H1 (cell line): ENCODE results near the gene TACR2. TPM values are rescaled to one million over a fixed set of nuclear protein-coding genes. Genes with fewer than 3 reads are reported as not detected.

Experiments used
- BCL11A ChIP-seq, 2 experiments: IDR thresholded peaks; one replicate each; pipeline ENCODE4 v1.6.1; 2011; ENCODE audit warnings: low read depth in 2 of 2, low read length in 2 of 2, mild to moderate bottlenecking in 2 of 2
- CREB1 ChIP-seq: IDR thresholded peaks from 2 replicates; pipeline ENCODE4 v1.6.1; 2012; ENCODE audit warnings: inconsistent platforms
- CTBP2 ChIP-seq: IDR thresholded peaks from 2 replicates; pipeline ENCODE4 v1.7.0; 2011; ENCODE audit warnings: borderline replicate concordance, mild to moderate bottlenecking, moderate library complexity, mixed read lengths, low read length; ENCODE audit not compliant: insufficient read depth, insufficient read length
- MAFK ChIP-seq: IDR thresholded peaks from 2 replicates; pipeline ENCODE4 v1.6.1; 2012; ENCODE audit warnings: low read depth, mild to moderate bottlenecking, improper control_type of control experiment, low read length
- PHF8 ChIP-seq: fragments of 200-600 bp; sonication (generic); conservative IDR thresholded peaks from 2 replicates; pipeline ENCODE4 v1.7.1; 2012; ENCODE audit warnings: low read depth, mild to moderate bottlenecking, inconsistent platforms, low read length, moderate library complexity
- POLR2A ChIP-seq, 2 experiments: IDR thresholded peaks; 1 replicate in 1 of 2; 2 replicates in 1 of 2; pipeline ENCODE4 v1.6.1; 2011; ENCODE audit warnings: low read depth in 2 of 2, low read length in 2 of 2, mild to moderate bottlenecking in 2 of 2; ENCODE audit errors: control extremely low read depth in 1 of 2
- RFX5 ChIP-seq: IDR thresholded peaks from 2 replicates; pipeline ENCODE4 v1.6.1; 2011; ENCODE audit warnings: low read depth, low read length, improper control_type of control experiment, borderline replicate concordance
- SIX5 ChIP-seq: IDR thresholded peaks from 2 replicates; pipeline ENCODE4 v1.6.1; 2011; ENCODE audit warnings: mild to moderate bottlenecking, low read depth, low read length
- polyA plus RNA-seq, 7 experiments: library from polyadenylated mRNA; depleted of rRNA in 3 of 7; stranded (reverse) in 5 of 7; unstranded in 2 of 7; fragments of >200 nt in 5 of 7; fragments of 200-250 nt in 2 of 7; gene quantifications; 1 replicate in 5 of 7; 2 replicates in 1 of 7; 4 replicates in 1 of 7; pipeline versions ENCODE4 v1.2.1 to v1.2.3, GENCODE V29; 2011 to 2013; ENCODE audit warnings: missing spikeins in 2 of 7, mixed read lengths in 2 of 7
- total RNA-seq: library from RNA; stranded (reverse); fragmentation: NEBNext Ultra II Directional; extraction: Animal tissue kit (Norgen Biotek cat#: 25700); gene quantifications from 2 replicates; pipeline ENCODE4 v1.2.1, GENCODE V29; 2021

Gene TACR2
- total and polyA plus RNA-seq, 2 of the 8 experiments (the other 6 are each of a cell fraction or from before 2014, with no cell fraction given): 0.06 TPM; not detected in 1

- TF ChIP-seq RFX5 (no peak), BCL11A (IDR thresholded peaks at IDR 0.05; ENCODE audit: low read depth in 2 of 2, low read length in 2 of 2) (no peak), PHF8 (no peak), MAFK (no peak), CTBP2 (no peak), SIX5 (no peak), POLR2A (IDR thresholded peaks at IDR 0.05; ENCODE audit: control extremely low read depth in 1 of 2, low read depth in 2 of 2, low read length in 2 of 2) (no peak), CREB1 (no peak)
Observed at GRCh38 chr10:69421611-69422308, 5.0 kb upstream of the TACR2 start (continued).
